Loucy (cell line): ENCODE data around the gene ABTB2.

Experiments used
- EZH2phosphoT487 ChIP-seq: fragments of 200-600 bp; IDR thresholded peaks from 2 replicates; pipeline ENCODE4 v1.6.1; 2018; ENCODE audit warnings: antibody characterized with exemption, mild to moderate bottlenecking, moderate library complexity, borderline replicate concordance
- TF ChIP-seq, protein P1 (sequence below): fragments of 200-600 bp; sonication (generic); conservative IDR thresholded peaks from 2 replicates; pipeline ENCODE4 v1.5.1; 2014; ENCODE audit warnings: mild to moderate bottlenecking, antibody characterized with exemption, low read length

DNA sequence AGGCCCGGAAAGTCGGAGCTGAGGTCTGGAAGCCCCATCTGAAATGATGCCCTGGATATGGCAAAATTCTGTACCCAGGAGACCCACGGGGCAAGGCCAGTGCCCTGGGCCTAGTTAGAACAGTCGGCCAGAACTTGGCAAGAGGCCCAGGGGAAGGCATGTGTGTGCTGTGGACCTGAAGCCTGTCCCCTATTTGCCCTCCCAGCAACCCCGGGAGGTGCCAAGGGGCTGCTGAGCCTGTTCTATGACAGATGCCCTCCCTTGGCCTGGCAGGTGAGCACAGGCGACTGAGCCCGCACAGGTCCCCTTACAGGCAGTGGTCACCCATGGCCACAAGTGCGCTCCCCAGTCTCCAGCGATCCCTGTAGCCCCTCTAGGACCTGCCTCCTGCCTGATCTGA lies 200.6 kb downstream of the ABTB2 start:
- TF ChIP-seq, protein P1, sequence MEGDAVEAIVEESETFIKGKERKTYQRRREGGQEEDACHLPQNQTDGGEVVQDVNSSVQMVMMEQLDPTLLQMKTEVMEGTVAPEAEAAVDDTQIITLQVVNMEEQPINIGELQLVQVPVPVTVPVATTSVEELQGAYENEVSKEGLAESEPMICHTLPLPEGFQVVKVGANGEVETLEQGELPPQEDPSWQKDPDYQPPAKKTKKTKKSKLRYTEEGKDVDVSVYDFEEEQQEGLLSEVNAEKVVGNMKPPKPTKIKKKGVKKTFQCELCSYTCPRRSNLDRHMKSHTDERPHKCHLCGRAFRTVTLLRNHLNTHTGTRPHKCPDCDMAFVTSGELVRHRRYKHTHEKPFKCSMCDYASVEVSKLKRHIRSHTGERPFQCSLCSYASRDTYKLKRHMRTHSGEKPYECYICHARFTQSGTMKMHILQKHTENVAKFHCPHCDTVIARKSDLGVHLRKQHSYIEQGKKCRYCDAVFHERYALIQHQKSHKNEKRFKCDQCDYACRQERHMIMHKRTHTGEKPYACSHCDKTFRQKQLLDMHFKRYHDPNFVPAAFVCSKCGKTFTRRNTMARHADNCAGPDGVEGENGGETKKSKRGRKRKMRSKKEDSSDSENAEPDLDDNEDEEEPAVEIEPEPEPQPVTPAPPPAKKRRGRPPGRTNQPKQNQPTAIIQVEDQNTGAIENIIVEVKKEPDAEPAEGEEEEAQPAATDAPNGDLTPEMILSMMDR: no peak
- TF ChIP-seq EZH2phosphoT487: no peak
